Panc1 (cell line): ENCODE results near the gene CCDC177. TPM values are rescaled to one million over a fixed set of nuclear protein-coding genes. Genes with fewer than 3 reads are reported as not detected.

Source experiments
- ATAC-seq: fragments of 200-7000 bp; cut with Tn5 transposase; 2 replicates; pipeline ENCODE4 v1.9.1; 2020; ENCODE audit warnings: mild to moderate bottlenecking, moderate library complexity
- BruUV-seq: library from RNA; stranded (reverse); fragments of 400-500 nt; replicated peaks from 2 replicates; lab custom pipeline; 2021; lab: Mats Ljungman, UMichigan
- CTCF ChIA-PET: fragments of 300-600 bp; sonication (Branson Sonifier 250); formaldehyde crosslinking; loops from one replicate; lab custom pipeline; 2022; ENCODE audit warnings: antibody characterized with exemption; lab: Charles Lee
- POLR2A ChIA-PET: fragments of 300-600 bp; sonication (Branson Sonifier 250); formaldehyde crosslinking; loops from one replicate; lab custom pipeline; 2022; ENCODE audit warnings: antibody characterized with exemption; lab: Charles Lee
- DNase-seq: peaks from one replicate; pipeline ENCODE4 v3.0.0-alpha.2; 2010; ENCODE audit warnings: low read depth, low spot score
- H3K27ac ChIP-seq: 2 replicates; pipeline ENCODE4 v1.5.1; 2011; ENCODE audit warnings: mild to moderate bottlenecking, low read length, inconsistent platforms
- H3K27me3 ChIP-seq: fragments of 200-500 bp; sonication (Bioruptor generic); 2 replicates; pipeline ENCODE4 v1.6.0; 2014; ENCODE audit warnings: low read length, inconsistent platforms; ENCODE audit not compliant: control insufficient read depth, insufficient read depth
- H3K36me3 ChIP-seq: fragments of 200-500 bp; sonication (Bioruptor generic); 2 replicates; pipeline ENCODE4 v1.5.1; 2014; ENCODE audit warnings: inconsistent platforms, mild to moderate bottlenecking, low read length, moderate library complexity; ENCODE audit not compliant: control insufficient read depth, insufficient read depth
- H3K4me1 ChIP-seq: 2 replicates; pipeline ENCODE4 v1.5.1; 2011; ENCODE audit warnings: inconsistent platforms, mild to moderate bottlenecking, low read length, moderate library complexity; ENCODE audit not compliant: control insufficient read depth, insufficient read depth
- H3K4me3 ChIP-seq, 2 experiments: 2 replicates each; pipeline ENCODE4 v1.5.1; 2011 to 2012; ENCODE audit warnings: low read depth in 2 of 2, low read length in 2 of 2, mild to moderate bottlenecking in 2 of 2, inconsistent platforms in 1 of 2, moderate library complexity in 1 of 2
- H3K9me3 ChIP-seq: fragments of 200-500 bp; sonication (Bioruptor generic); 2 replicates; pipeline ENCODE4 v1.5.1; 2014; ENCODE audit warnings: low read depth, mild to moderate bottlenecking, inconsistent platforms, low read length, moderate library complexity; ENCODE audit not compliant: control insufficient read depth, insufficient read depth
- POLR2AphosphoS5 ChIP-seq: IDR thresholded peaks from 2 replicates; pipeline ENCODE4 v1.6.1; 2012; ENCODE audit warnings: mild to moderate bottlenecking, low read depth, low read length, moderate library complexity
- SIN3A ChIP-seq: IDR thresholded peaks from 2 replicates; pipeline ENCODE4 v1.6.1; 2012; ENCODE audit warnings: low read depth, mild to moderate bottlenecking, low read length, moderate library complexity, borderline replicate concordance; ENCODE audit not compliant: insufficient read depth
- TCF7L2 ChIP-seq: IDR thresholded peaks from 2 replicates; pipeline ENCODE4 v1.6.1; 2011; ENCODE audit warnings: mild to moderate bottlenecking, low read depth, low read length, inconsistent platforms
- in situ Hi-C: cut with HindIII; loops from 2 replicates; pipeline ENCODE4 v1.10.0; 2016; ENCODE audit warnings: low sequenced_read_pairs, low pct_unique_long_range_greater_than_20kb
- intact Hi-C: fragments of 100-400 bp; cut with micrococcal nuclease; formaldehyde crosslinking; loops from one replicate; pipeline ENCODE4 v1.10.0; 2022; ENCODE audit not compliant: unreplicated experiment
- total RNA-seq: library from RNA; stranded (reverse); gene quantifications from one replicate; pipeline ENCODE4 v1.2.1, GENCODE V29; 2021; ENCODE audit not compliant: unreplicated experiment
- TF ChIP-seq, protein P1 (sequence below), 2 experiments: IDR thresholded peaks; 2 replicates each; pipeline ENCODE4 v1.6.1; 2011 to 2012; ENCODE audit warnings: low read depth in 2 of 2, control low read depth in 1 of 2, low read length in 1 of 2, mild to moderate bottlenecking in 1 of 2, moderate library complexity in 1 of 2; ENCODE audit not compliant: insufficient read depth in 1 of 2
- TF ChIP-seq, protein P2 (sequence below): fragments of 450-650 bp; IDR thresholded peaks from 2 replicates; pipeline ENCODE4 v1.5.1; 2017; ENCODE audit warnings: mild to moderate bottlenecking

Gene CCDC177
- total RNA-seq, 1 experiment from 2014 or later = not detected

DNA sequence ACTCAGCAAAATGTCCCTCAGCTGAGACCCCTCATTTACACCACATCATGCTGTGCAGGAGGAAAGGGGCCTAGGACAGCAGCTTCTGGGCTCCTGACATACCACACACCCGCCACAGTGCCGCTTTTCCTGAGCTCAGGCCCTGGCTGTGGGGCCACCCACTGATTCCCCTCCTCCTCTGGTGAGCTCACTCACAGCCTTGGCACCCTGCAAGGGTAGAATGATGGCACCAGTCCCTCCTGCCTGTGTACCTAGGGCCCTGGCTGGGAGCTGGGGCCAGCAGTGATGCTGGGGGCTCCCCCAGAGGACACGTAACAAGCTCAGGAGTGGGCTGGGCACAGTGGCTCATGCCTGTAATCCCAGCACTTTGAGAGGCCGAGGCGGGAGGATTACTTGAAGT, 45.7 kb downstream of the CCDC177 start:
- no TSS peak for BruUV-seq
- H3K9me3 ChIP-seq = no peaks in the 10 kb centered on the region
- H3K27me3 ChIP-seq = no peaks in the 10 kb centered on the region
- H3K4me3 ChIP-seq = no peak overlapping the region
- intact Hi-C loops = no loop called here
- DNase-seq (no peak), ATAC-seq (no peak)
- in situ Hi-C loops = no loop called here
- ChIA-PET CTCF (no interaction called here), POLR2A (no interaction called here)
- TF ChIP-seq, protein P1, sequence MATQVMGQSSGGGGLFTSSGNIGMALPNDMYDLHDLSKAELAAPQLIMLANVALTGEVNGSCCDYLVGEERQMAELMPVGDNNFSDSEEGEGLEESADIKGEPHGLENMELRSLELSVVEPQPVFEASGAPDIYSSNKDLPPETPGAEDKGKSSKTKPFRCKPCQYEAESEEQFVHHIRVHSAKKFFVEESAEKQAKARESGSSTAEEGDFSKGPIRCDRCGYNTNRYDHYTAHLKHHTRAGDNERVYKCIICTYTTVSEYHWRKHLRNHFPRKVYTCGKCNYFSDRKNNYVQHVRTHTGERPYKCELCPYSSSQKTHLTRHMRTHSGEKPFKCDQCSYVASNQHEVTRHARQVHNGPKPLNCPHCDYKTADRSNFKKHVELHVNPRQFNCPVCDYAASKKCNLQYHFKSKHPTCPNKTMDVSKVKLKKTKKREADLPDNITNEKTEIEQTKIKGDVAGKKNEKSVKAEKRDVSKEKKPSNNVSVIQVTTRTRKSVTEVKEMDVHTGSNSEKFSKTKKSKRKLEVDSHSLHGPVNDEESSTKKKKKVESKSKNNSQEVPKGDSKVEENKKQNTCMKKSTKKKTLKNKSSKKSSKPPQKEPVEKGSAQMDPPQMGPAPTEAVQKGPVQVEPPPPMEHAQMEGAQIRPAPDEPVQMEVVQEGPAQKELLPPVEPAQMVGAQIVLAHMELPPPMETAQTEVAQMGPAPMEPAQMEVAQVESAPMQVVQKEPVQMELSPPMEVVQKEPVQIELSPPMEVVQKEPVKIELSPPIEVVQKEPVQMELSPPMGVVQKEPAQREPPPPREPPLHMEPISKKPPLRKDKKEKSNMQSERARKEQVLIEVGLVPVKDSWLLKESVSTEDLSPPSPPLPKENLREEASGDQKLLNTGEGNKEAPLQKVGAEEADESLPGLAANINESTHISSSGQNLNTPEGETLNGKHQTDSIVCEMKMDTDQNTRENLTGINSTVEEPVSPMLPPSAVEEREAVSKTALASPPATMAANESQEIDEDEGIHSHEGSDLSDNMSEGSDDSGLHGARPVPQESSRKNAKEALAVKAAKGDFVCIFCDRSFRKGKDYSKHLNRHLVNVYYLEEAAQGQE (IDR thresholded peaks at IDR 0.05; ENCODE audit: insufficient read depth in 1 of 2, low read depth in 2 of 2, low read length in 1 of 2) = no peak
- TF ChIP-seq TCF7L2 = no peak
- TF ChIP-seq, protein P2, sequence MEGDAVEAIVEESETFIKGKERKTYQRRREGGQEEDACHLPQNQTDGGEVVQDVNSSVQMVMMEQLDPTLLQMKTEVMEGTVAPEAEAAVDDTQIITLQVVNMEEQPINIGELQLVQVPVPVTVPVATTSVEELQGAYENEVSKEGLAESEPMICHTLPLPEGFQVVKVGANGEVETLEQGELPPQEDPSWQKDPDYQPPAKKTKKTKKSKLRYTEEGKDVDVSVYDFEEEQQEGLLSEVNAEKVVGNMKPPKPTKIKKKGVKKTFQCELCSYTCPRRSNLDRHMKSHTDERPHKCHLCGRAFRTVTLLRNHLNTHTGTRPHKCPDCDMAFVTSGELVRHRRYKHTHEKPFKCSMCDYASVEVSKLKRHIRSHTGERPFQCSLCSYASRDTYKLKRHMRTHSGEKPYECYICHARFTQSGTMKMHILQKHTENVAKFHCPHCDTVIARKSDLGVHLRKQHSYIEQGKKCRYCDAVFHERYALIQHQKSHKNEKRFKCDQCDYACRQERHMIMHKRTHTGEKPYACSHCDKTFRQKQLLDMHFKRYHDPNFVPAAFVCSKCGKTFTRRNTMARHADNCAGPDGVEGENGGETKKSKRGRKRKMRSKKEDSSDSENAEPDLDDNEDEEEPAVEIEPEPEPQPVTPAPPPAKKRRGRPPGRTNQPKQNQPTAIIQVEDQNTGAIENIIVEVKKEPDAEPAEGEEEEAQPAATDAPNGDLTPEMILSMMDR = no peak
- no peak for TF ChIP-seq POLR2AphosphoS5
- TF ChIP-seq SIN3A = no peak
- no peaks in the 10 kb centered on the region for H3K36me3 ChIP-seq
- H3K27ac ChIP-seq = no peak overlapping the region
- H3K4me1 ChIP-seq = no peaks in the 10 kb centered on the region

DNA sequence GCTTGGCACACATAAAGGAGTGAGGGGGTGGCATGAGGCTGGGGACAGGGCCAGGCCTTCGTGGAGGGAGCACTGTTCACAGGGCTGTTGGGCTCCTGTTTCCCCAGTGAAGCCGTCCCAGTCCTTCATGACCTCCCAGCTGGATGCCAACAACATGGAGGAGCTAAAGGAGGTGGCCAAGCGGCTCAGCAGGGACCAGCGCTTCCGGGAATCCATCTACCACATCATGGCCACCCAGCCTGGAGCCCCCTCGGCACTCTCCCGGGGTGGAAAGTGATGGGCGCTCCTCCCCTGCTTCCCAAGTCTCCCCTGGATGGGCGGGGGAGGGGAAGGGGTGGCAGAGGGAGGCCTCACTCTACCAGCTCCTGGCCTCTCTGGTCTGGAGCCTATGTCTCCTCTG, 46.5 kb downstream of the CCDC177 start:
- no TSS peak for BruUV-seq
- Histone ChIP-seq H3K27ac (no peak overlapping the region), H3K4me1 (no peaks in the 10 kb centered on the region), H3K4me3 (no peak overlapping the region), H3K27me3 (no peaks in the 10 kb centered on the region; the same call in 1 of the 2 replicates), H3K36me3 (no peaks in the 10 kb centered on the region), H3K9me3 (no peaks in the 10 kb centered on the region)
- CTCF ChIA-PET = no interaction called here
- DNase-seq (no peak), ATAC-seq (no peak)
- POLR2A ChIA-PET = no interaction called here
- TF ChIP-seq SIN3A (no peak), TCF7L2 (no peak), POLR2AphosphoS5 (no peak)
- TF ChIP-seq, protein P1 (IDR thresholded peaks at IDR 0.05; ENCODE audit: insufficient read depth in 1 of 2, low read depth in 2 of 2, low read length in 1 of 2) = no peak
- TF ChIP-seq, protein P2 = no peak
- in situ Hi-C loops = no loop called here
- intact Hi-C loops = no loop called here
